Measurements from ENCODE around the gene PRKCI. TPM values are rescaled to one million over a fixed set of nuclear protein-coding genes. Genes with fewer than 3 reads are reported as not detected.

PRKCI gene
- polyA plus RNA-seq, 3 donors = 5.1 to 15.4 (median 11.6) TPM

DNA sequence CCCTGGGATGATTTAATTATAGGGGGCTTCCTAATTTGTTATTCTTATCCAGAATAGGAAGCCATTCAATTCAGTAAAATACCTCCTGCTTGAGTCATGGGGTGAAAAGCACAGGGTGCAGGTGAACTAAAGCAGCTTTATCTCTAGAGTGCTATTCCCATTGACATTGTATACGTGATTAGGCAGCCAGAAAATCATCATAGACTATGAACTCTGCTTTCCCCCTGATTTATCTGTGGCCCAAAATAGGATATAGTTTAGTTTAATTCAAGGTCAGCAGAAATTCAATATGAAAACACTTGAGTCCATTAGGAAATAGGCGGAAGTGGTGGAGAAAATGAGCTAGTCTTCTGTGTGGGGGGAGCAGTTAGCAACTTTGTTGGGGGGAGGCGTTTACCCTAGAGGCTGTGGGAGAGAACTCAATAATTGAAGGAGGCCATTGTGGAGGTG is 18.2 kb upstream of the PRKCI start:
- WGBS (ENCODE audit: insufficient coverage) = 90% methylated on average over 2 of the region's 3 CpGs
- Mint-ChIP-seq H3K27me3 (ENCODE audit: low read depth in 3 of 3) (peaks cover 0 to 5% (median 2%) of the 10 kb centered on the region in 3 donors), H3K4me1 (peaks cover 6% of the 10 kb centered on the region), H3K36me3 (no peaks in the 10 kb centered on the region), H3K9me3 (no peaks in the 10 kb centered on the region), H3K27ac (no peak overlapping the region), H3K4me3 (no peak overlapping the region)
- no peak for TF ChIP-seq CTCF (IDR thresholded peaks at IDR 0.05)
- no peak for DNase-seq
- Histone ChIP-seq H3K9ac (ENCODE audit: insufficient read depth, low read length, poor library complexity, severe bottlenecking) (no peak overlapping the region), H3K4me2 (replicated peaks; ENCODE audit: extremely low read depth, low read length, poor library complexity, severe bottlenecking) (no peak overlapping the region), H3K27ac (ENCODE audit: low read depth in 1 of 2, low read length in 2 of 2) (no peak overlapping the region), H3K4me3 (replicated peaks in 1 of 3; ENCODE audit: low read depth in 2 of 3, low read length in 3 of 3) (no peak overlapping the region), H2AFZ (ENCODE audit: insufficient read depth, low read depth, low read length, poor library complexity, severe bottlenecking) (peak overlapping the region; percentile 17), H3K4me1 (ENCODE audit: control insufficient read depth in 1 of 2, insufficient read depth in 2 of 2, low read length in 2 of 2) (no peaks in the 10 kb centered on the region), H3K79me2 (ENCODE audit: insufficient read depth, low read length) (no peaks in the 10 kb centered on the region), H3K27me3 (ENCODE audit: control insufficient read depth in 2 of 2, insufficient read depth in 2 of 2, low read length in 2 of 2) (no peaks in the 10 kb centered on the region), H3K36me3 (replicated peaks in 1 of 2; ENCODE audit: control insufficient read depth in 1 of 2, insufficient read depth in 2 of 2, low read length in 2 of 2) (no peaks in the 10 kb centered on the region), H3K9me3 (replicated peaks in 1 of 2; ENCODE audit: control insufficient read depth in 1 of 2, insufficient read depth in 1 of 2, low read length in 2 of 2) (peaks cover 0 to under 1% of the 10 kb centered on the region in 2 donors), H4K20me1 (ENCODE audit: insufficient read depth, low read length) (no peaks in the 10 kb centered on the region)
- intact Hi-C loops (cut with micrococcal nuclease) = loop anchor here in 1 of 2 donors (10.0 kb wide), 1 partner anchor 841 kb away; no protein-coding TSS in a partner anchor

GRCh38 chr3:170204509-170204908 is 17.7 kb upstream of the PRKCI start:
- H3K9me3 Mint-ChIP-seq = peaks cover 2 to 4% (median 4%) of the 10 kb centered on the region in 7 donors

More at GRCh38 chr3:170204509-170204908, 17.7 kb upstream of the PRKCI start:
- H3K4me1 Mint-ChIP-seq = peaks cover 6% of the 10 kb centered on the region
- H3K36me3 Mint-ChIP-seq = no peaks in the 10 kb centered on the region
- H3K27me3 Mint-ChIP-seq (ENCODE audit: low read depth in 3 of 3) = peaks cover 0 to 5% (median 2%) of the 10 kb centered on the region in 3 donors
- H3K4me3 ChIP-seq (replicated peaks in 1 of 3; ENCODE audit: low read depth in 2 of 3, low read length in 3 of 3) = no peak overlapping the region
- H3K9ac ChIP-seq (ENCODE audit: insufficient read depth, low read length, poor library complexity, severe bottlenecking) = no peak overlapping the region
- H2AFZ ChIP-seq (ENCODE audit: insufficient read depth, low read depth, low read length, poor library complexity, severe bottlenecking) = no peak overlapping the region
- intact Hi-C loops (cut with micrococcal nuclease) = loop anchor here in 1 of 2 donors (10.0 kb wide), 1 partner anchor 840 kb away; no protein-coding TSS in a partner anchor
- no peaks in the 10 kb centered on the region for H3K27me3 ChIP-seq (ENCODE audit: control insufficient read depth in 2 of 2, insufficient read depth in 2 of 2, low read length in 2 of 2)
- H3K4me1 ChIP-seq (ENCODE audit: control insufficient read depth in 1 of 2, insufficient read depth in 2 of 2, low read length in 2 of 2) = no peaks in the 10 kb centered on the region
- no peaks in the 10 kb centered on the region for H4K20me1 ChIP-seq (ENCODE audit: insufficient read depth, low read length)
- no peak overlapping the region for H3K4me3 Mint-ChIP-seq
- DNase-seq = no peak
- H3K27ac Mint-ChIP-seq = no peak overlapping the region
- no peaks in the 10 kb centered on the region for H3K36me3 ChIP-seq (replicated peaks in 1 of 2; ENCODE audit: control insufficient read depth in 1 of 2, insufficient read depth in 2 of 2, low read length in 2 of 2)
- no peaks in the 10 kb centered on the region for H3K79me2 ChIP-seq (ENCODE audit: insufficient read depth, low read length)
- H3K27ac ChIP-seq (ENCODE audit: low read depth in 1 of 2, low read length in 2 of 2) = no peak overlapping the region
- peaks cover 3 to 5% of the 10 kb centered on the region in 2 donors for H3K9me3 ChIP-seq (replicated peaks in 1 of 2; ENCODE audit: control insufficient read depth in 1 of 2, insufficient read depth in 1 of 2, low read length in 2 of 2)
- no peak for TF ChIP-seq CTCF (IDR thresholded peaks at IDR 0.05)
- no peak overlapping the region for H3K4me2 ChIP-seq (replicated peaks; ENCODE audit: extremely low read depth, low read length, poor library complexity, severe bottlenecking)
- 100% methylated on average over 2 of the region's 10 CpGs for WGBS (ENCODE audit: insufficient coverage)
